ENCODE measurements around the gene DDX52. TPM values are rescaled to one million over a fixed set of nuclear protein-coding genes. Genes with fewer than 3 reads are reported as not detected.
"Not testable (repeated sequence)": the region's sequence is repeated elsewhere in the genome, so short reads cannot be mapped to it uniquely, and the experiment has no call there.

Gene DDX52
- total RNA-seq, 1 donor from 2014 or later = 49.0 TPM

- Mint-ChIP-seq H3K27ac (no peak overlapping the region), H3K9me3 (peaks cover 5% of the 10 kb centered on the region), H3K27me3 (ENCODE audit: low read depth) (no peaks in the 10 kb centered on the region), H3K36me3 (peaks cover 42% of the 10 kb centered on the region), H3K4me3 (no peak overlapping the region), H3K4me1 (peaks cover 16% of the 10 kb centered on the region)
- TF ChIP-seq, protein P1, sequence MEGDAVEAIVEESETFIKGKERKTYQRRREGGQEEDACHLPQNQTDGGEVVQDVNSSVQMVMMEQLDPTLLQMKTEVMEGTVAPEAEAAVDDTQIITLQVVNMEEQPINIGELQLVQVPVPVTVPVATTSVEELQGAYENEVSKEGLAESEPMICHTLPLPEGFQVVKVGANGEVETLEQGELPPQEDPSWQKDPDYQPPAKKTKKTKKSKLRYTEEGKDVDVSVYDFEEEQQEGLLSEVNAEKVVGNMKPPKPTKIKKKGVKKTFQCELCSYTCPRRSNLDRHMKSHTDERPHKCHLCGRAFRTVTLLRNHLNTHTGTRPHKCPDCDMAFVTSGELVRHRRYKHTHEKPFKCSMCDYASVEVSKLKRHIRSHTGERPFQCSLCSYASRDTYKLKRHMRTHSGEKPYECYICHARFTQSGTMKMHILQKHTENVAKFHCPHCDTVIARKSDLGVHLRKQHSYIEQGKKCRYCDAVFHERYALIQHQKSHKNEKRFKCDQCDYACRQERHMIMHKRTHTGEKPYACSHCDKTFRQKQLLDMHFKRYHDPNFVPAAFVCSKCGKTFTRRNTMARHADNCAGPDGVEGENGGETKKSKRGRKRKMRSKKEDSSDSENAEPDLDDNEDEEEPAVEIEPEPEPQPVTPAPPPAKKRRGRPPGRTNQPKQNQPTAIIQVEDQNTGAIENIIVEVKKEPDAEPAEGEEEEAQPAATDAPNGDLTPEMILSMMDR (IDR thresholded peaks at IDR 0.05; ENCODE audit: unreplicated experiment) = no peak
- DNase-seq (ENCODE audit: low spot score in 2 of 2, unreplicated experiment in 2 of 2) = no peak
Measured at GRCh38 chr17:37637956-37638355, 5.3 kb downstream of the DDX52 start.

DNA sequence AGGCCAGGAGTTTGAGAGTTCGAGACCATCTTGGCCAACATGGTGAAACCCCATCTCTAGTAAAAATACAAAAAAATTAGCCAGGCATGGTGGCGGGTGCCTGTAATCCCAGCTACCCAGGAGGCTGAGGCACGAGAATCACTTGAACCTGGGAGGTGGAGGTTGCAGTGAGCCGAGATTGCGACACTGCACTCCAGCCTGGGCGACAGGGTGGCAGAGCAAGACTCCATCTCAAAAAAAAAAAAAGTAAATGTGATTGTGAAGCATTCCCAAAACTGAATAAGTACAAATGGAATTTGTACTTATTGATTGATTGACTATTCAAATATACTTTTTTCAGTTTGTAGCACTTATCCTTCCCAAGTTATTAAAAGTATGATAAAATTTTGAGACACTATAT is 26.8 kb downstream of the DDX52 start:
- not testable (repeated sequence) for H3K4me1 Mint-ChIP-seq; H3K4me3 Mint-ChIP-seq; DNase-seq (ENCODE audit: low spot score in 2 of 2, unreplicated experiment in 2 of 2); H3K9me3 Mint-ChIP-seq; H3K27ac Mint-ChIP-seq; H3K27me3 Mint-ChIP-seq (ENCODE audit: low read depth)
- H3K36me3 Mint-ChIP-seq = peaks cover 21% of the 10 kb centered on the region

DNA sequence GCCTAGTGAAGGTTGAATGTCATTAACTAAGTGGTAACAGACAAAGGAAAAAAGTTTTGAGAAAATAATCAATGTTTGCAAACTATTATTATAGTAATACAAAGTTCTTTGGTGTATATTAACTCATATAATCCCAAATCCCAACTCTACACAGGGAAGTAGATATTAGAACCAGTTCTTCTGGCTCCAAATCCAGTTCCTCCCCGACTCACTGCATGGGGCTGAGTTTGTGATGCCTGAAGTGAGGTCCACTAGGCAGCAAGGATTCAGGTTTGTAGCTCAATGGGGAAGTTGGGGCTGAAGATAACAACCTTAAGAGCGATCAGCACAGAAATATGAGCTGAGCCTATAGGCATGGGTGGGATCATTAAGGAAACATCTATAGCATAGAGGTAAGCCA is 28.4 kb downstream of the DDX52 start:
- no peak overlapping the region for H3K4me3 Mint-ChIP-seq
- TF ChIP-seq, protein P1 (IDR thresholded peaks at IDR 0.05; ENCODE audit: unreplicated experiment) = no peak
- peaks cover 17% of the 10 kb centered on the region for H3K36me3 Mint-ChIP-seq
- no peaks in the 10 kb centered on the region for H3K4me1 Mint-ChIP-seq
- DNase-seq (ENCODE audit: low spot score in 2 of 2, unreplicated experiment in 2 of 2) = no peak
- H3K9me3 Mint-ChIP-seq = no peaks in the 10 kb centered on the region
- H3K27me3 Mint-ChIP-seq (ENCODE audit: low read depth) = no peaks in the 10 kb centered on the region
- H3K27ac Mint-ChIP-seq = no peak overlapping the region

GRCh38 chr17:37614391-37614790 is 28.9 kb downstream of the DDX52 start:
- Mint-ChIP-seq H3K9me3 (no peaks in the 10 kb centered on the region), H3K4me3 (no peak overlapping the region), H3K27me3 (ENCODE audit: low read depth) (no peaks in the 10 kb centered on the region), H3K27ac (no peak overlapping the region), H3K36me3 (peaks cover 17% of the 10 kb centered on the region), H3K4me1 (no peaks in the 10 kb centered on the region)
- TF ChIP-seq, protein P1 (IDR thresholded peaks at IDR 0.05; ENCODE audit: unreplicated experiment) = no peak
- no peak for DNase-seq (ENCODE audit: low spot score in 2 of 2, unreplicated experiment in 2 of 2)

GRCh38 chr17:37610971-37611370 is 32.3 kb downstream of the DDX52 start:
- H3K4me3 Mint-ChIP-seq = no peak overlapping the region
- no peaks in the 10 kb centered on the region for H3K9me3 Mint-ChIP-seq
- H3K27ac Mint-ChIP-seq = no peak overlapping the region
- TF ChIP-seq, protein P1 (IDR thresholded peaks at IDR 0.05; ENCODE audit: unreplicated experiment) = no peak
- no peaks in the 10 kb centered on the region for H3K27me3 Mint-ChIP-seq (ENCODE audit: low read depth)
- H3K4me1 Mint-ChIP-seq = peaks cover 17% of the 10 kb centered on the region
- H3K36me3 Mint-ChIP-seq = peaks cover 13% of the 10 kb centered on the region
- DNase-seq (ENCODE audit: low spot score in 2 of 2, unreplicated experiment in 2 of 2) = no peak

DNA sequence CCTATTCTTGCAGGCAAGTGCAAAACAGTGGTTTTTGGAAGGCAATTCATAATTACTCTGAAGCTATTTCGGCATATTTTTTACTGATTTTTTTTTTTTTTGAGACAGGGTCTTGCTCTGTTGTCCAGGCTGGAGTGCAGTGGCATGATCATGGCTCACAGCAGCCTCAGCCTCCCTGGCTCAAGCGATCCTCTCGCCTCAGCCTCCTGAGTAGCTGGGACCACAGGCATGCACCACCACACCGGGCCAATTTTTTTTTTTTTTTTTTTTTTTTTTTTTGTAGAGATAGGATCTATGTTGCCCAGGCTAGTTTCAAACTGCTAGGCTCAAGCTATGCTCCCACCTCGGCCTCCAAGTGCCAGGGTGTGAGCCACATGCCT is 33.2 kb downstream of the DDX52 start:
- not testable (repeated sequence) for DNase-seq (ENCODE audit: low spot score in 2 of 2, unreplicated experiment in 2 of 2); H3K27me3 Mint-ChIP-seq (ENCODE audit: low read depth); H3K9me3 Mint-ChIP-seq
- Mint-ChIP-seq H3K27ac (peak overlapping the region; percentile 94), H3K4me3 (peak overlapping the region; percentile 87), H3K4me1 (peaks cover 19% of the 10 kb centered on the region), H3K36me3 (peaks cover 16% of the 10 kb centered on the region)
